ENCODE results near the gene ZBTB1. TPM values are rescaled to one million over a fixed set of nuclear protein-coding genes. Genes with fewer than 3 reads are reported as not detected.

ZBTB1 gene
- total RNA-seq: 23.0 and 44.2 TPM in 2 replicates

GRCh38 chr14:64504310-64504896, at the start of gene ZBTB1:
TSS of gene ZBTB1 (plus strand) at chr14:64504770. CDS start at chr14:64521505, 16,735 bp downstream.

GRCh38 chr14:64465191-64465822, 39.3 kb upstream of the ZBTB1 start, which contains the start of gene AKAP5:
TSS of gene AKAP5 (plus strand) at chr14:64465499. CDS start at chr14:64468395, 2,896 bp downstream.

GRCh38 chr14:64503434-64504309, 898 bp upstream of the ZBTB1 start, which contains the start of gene ZBTB25:
TSS of gene ZBTB25 (minus strand) at chr14:64503838. CDS start at chr14:64490533, 13,305 bp downstream.

GRCh38 chr14:64540208-64541202, 35.9 kb downstream of the ZBTB1 start, which contains the start of gene HSPA2:
TSS of gene HSPA2 (plus strand) at chr14:64540741. CDS start at chr14:64540850, 109 bp downstream.

DNA sequence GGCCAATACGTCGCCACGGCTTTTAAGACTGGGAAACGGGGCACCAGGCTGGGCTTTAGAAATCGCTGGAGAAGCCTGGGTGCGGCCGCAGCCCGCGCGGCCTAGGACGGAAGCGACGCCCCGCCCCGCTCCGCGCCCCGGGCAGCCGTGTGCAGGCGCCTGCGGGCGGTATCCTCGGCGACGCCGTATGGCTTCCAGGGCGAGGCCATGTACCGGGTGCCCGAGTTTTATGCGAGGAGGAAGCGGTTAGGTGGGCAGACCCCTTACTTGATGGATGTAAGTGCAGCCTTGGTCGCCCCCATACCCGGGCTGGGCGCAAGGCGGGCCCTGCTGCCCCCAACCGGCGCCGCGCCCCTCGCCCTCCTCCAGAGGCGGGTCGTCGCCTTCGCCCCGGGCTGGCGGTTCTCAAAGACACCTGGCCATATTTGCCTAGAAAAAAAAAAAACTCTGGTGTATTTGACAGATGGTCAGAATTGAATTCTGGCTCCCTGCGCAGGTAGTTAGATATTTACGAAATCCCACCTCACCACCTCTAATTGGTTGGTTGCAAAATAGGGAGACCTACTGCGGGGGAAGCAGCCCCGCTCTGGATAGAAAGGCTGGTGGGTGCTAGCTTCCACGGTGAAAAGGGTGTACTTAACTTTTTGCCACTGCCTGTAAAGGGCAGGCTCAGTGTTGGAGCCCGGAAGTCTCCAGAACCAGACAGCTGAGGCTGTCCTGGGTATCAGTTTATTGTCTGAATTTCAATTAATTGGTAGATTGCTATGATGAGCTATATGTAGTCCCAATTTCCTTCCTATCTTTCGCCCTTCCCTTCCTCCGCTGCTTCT, 45.4 kb downstream of the ZBTB1 start, which contains the start of gene PPP1R36:
Gene PPP1R36 (plus strand): TSS at position 171 of the 830 bp plus-strand sequence. CDS start 37 bp downstream, at position 208.

Other genes with a start within 250 kb of the ZBTB1 start
- 0.40 and 0.91 TPM in 2 replicates for gene ESR2, start 210.4 kb upstream of the ZBTB1 start, total RNA-seq
- gene MTHFD1, start 116.4 kb upstream of the ZBTB1 start, total RNA-seq: 13.3 and 38.7 TPM in 2 replicates
- gene AKAP5, start 39.3 kb upstream of the ZBTB1 start, total RNA-seq: 0.08 and 0.26 TPM in 2 replicates
- gene ZBTB25, start 932 bp upstream of the ZBTB1 start, total RNA-seq: 3.6 and 6.6 TPM in 2 replicates
- gene HSPA2, start 36.0 kb downstream of the ZBTB1 start, total RNA-seq: 7.7 and 12.5 TPM in 2 replicates
- under 0.01 and 5.1 TPM in 2 replicates for gene PPP1R36, start 45.2 kb downstream of the ZBTB1 start, total RNA-seq
- gene PLEKHG3, start 199.7 kb downstream of the ZBTB1 start, total RNA-seq: 3.2 and 8.5 TPM in 2 replicates